Measurements from ENCODE around the gene HLCS. TPM values are rescaled to one million over a fixed set of nuclear protein-coding genes. Genes with fewer than 3 reads are reported as not detected.
"Not testable (repeated sequence)": the region's sequence is repeated elsewhere in the genome, so short reads cannot be mapped to it uniquely, and the experiment has no call there.

The HLCS gene
- total and polyA plus RNA-seq, 8 donors: 15.9 to 25.3 (median 16.7) TPM

- ATAC-seq: no peak
Observed at GRCh38 chr21:36959020-36959835, 7.2 kb downstream of the HLCS start.

GRCh38 chr21:36955783-36956182 is 10.7 kb downstream of the HLCS start:
- DNase-seq (no peak), ATAC-seq (no peak)
- H3K4me3 ChIP-seq: no peak overlapping the region
- no peaks in the 10 kb centered on the region for H3K4me1 ChIP-seq
- intact Hi-C loops (cut with DNase I): no loop called here
- H3K27ac ChIP-seq: no peak overlapping the region
- no peak for TF ChIP-seq CTCF (IDR thresholded peaks at IDR 0.05)
- peaks cover 0 to 13% of the 10 kb centered on the region in 2 donors for H3K36me3 ChIP-seq
- H3K27me3 ChIP-seq: no peaks in the 10 kb centered on the region
- no peaks in the 10 kb centered on the region for H3K9me3 ChIP-seq

More at GRCh38 chr21:36959020-36959835, 7.2 kb downstream of the HLCS start:
- intact Hi-C loops (cut with DNase I): no loop called here
- no peak for DNase-seq
- Histone ChIP-seq H3K36me3 (peaks cover 0 to 22% of the 10 kb centered on the region in 2 donors), H3K4me1 (no peaks in the 10 kb centered on the region), H3K4me3 (no peak overlapping the region), H3K9me3 (no peaks in the 10 kb centered on the region), H3K27me3 (no peaks in the 10 kb centered on the region), H3K27ac (no peak overlapping the region)
- TF ChIP-seq CTCF (IDR thresholded peaks at IDR 0.05): no peak

- H3K4me1 ChIP-seq; ATAC-seq; H3K36me3 ChIP-seq; DNase-seq; H3K27ac ChIP-seq; H3K9me3 ChIP-seq; intact Hi-C loops (cut with DNase I); H3K27me3 ChIP-seq; H3K4me3 ChIP-seq: not testable (repeated sequence)
Observed at GRCh38 chr21:36952331-36952730, 14.1 kb downstream of the HLCS start.

GRCh38 chr21:36949171-36950141 is 17.0 kb downstream of the HLCS start:
- intact Hi-C loops (cut with DNase I): no loop called here
- Histone ChIP-seq H3K36me3 (peaks cover 0 to 7% of the 10 kb centered on the region in 2 donors), H3K27ac (no peak overlapping the region), H3K4me3 (no peak overlapping the region), H3K27me3 (no peaks in the 10 kb centered on the region), H3K4me1 (no peaks in the 10 kb centered on the region), H3K9me3 (peaks cover 0 to 8% of the 10 kb centered on the region in 2 donors)
- DNase-seq (no peak), ATAC-seq (no peak)
- TF ChIP-seq CTCF (IDR thresholded peaks at IDR 0.05): no peak

- Histone ChIP-seq H3K36me3 (peaks cover 0 to 7% of the 10 kb centered on the region in 2 donors), H3K4me3 (no peak overlapping the region), H3K27me3 (no peaks in the 10 kb centered on the region), H3K9me3 (peaks cover 0 to 8% of the 10 kb centered on the region in 2 donors), H3K4me1 (no peaks in the 10 kb centered on the region), H3K27ac (no peak overlapping the region)
- TF ChIP-seq CTCF (IDR thresholded peaks at IDR 0.05): no peak
- ATAC-seq: no peak
- no peak for DNase-seq
- intact Hi-C loops (cut with DNase I): no loop called here
Observed at GRCh38 chr21:36948686-36949085, 17.8 kb downstream of the HLCS start.
